ENCODE results near the gene LAMC2. TPM values are rescaled to one million over a fixed set of nuclear protein-coding genes. Genes with fewer than 3 reads are reported as not detected.
"Not testable (repeated sequence)": the region's sequence is repeated elsewhere in the genome, so short reads cannot be mapped to it uniquely, and the experiment has no call there.

Gene LAMC2
- total and polyA plus RNA-seq, 4 experiments from 2014 or later: not detected

- DNase-seq: no peak
- Histone ChIP-seq H3K36me3 (ENCODE audit: insufficient read depth, low read length) (no peaks in the 10 kb centered on the region), H3K27ac (ENCODE audit: low read depth, low read length) (no peak overlapping the region), H3K9me3 (ENCODE audit: control insufficient read depth in 1 of 2, low read length in 2 of 2) (no peaks in the 10 kb centered on the region), H3K27me3 (ENCODE audit: insufficient read depth, low read length) (no peaks in the 10 kb centered on the region), H3K4me3 (ENCODE audit: low read length in 2 of 2) (no peak overlapping the region), H3K4me1 (ENCODE audit: insufficient read depth, low read length) (no peaks in the 10 kb centered on the region)
- H3K36me3 Mint-ChIP-seq: no peaks in the 10 kb centered on the region
- H3K27ac Mint-ChIP-seq: no peak overlapping the region
- H3K4me3 Mint-ChIP-seq: no peak overlapping the region
- peaks cover 0 to 2% of the 10 kb centered on the region in 2 donors for H3K27me3 Mint-ChIP-seq
- ChIA-PET CTCF (ENCODE audit: partially characterized antibody) (no interaction called here), POLR2A (ENCODE audit: partially characterized antibody) (no interaction called here)
- H3K9me3 Mint-ChIP-seq: no peaks in the 10 kb centered on the region
- intact Hi-C loops (cut with micrococcal nuclease): no loop called here
- no peaks in the 10 kb centered on the region for H3K4me1 Mint-ChIP-seq
These were observed 41.3 kb upstream of the LAMC2 start for GRCh38 chr1:183144752-183145151.

GRCh38 chr1:183147735-183148134, 38.3 kb upstream of the LAMC2 start:
- Histone ChIP-seq H3K27ac (ENCODE audit: low read depth, low read length) (no peak overlapping the region), H3K27me3 (ENCODE audit: insufficient read depth, low read length) (no peaks in the 10 kb centered on the region), H3K9me3 (ENCODE audit: control insufficient read depth in 1 of 2, low read length in 2 of 2) (no peaks in the 10 kb centered on the region), H3K36me3 (ENCODE audit: insufficient read depth, low read length) (no peaks in the 10 kb centered on the region), H3K4me3 (ENCODE audit: low read length in 2 of 2) (no peak overlapping the region), H3K4me1 (ENCODE audit: insufficient read depth, low read length) (no peaks in the 10 kb centered on the region)
- ChIA-PET CTCF (ENCODE audit: partially characterized antibody) (no interaction called here), POLR2A (ENCODE audit: partially characterized antibody) (no interaction called here)
- no peak overlapping the region for H3K27ac Mint-ChIP-seq
- no peaks in the 10 kb centered on the region for H3K36me3 Mint-ChIP-seq
- H3K4me1 Mint-ChIP-seq: no peaks in the 10 kb centered on the region
- no peak overlapping the region for H3K4me3 Mint-ChIP-seq
- no peaks in the 10 kb centered on the region for H3K9me3 Mint-ChIP-seq
- intact Hi-C loops (cut with micrococcal nuclease): no loop called here
- peaks cover 2 to 3% of the 10 kb centered on the region in 2 donors for H3K27me3 Mint-ChIP-seq
- no peak for DNase-seq

DNA sequence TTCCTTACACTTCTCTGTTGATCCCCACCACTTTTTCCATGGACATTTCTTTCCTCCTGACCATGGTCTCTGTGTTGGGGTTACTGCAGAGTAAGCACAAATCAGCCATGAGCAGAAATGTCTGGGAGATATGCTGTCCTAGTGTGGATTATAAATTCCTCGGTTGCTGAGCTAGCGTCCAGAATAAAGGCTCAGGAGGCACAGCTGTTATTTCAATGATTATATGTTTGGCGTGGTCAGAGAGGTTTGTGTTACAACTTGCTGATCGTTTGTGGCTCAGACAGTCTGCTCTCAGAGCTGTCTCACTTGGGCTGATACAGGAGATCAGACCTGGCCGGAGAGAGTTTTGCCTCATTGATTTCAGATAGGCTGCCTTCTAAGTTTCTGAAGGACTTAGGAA, 37.5 kb upstream of the LAMC2 start:
- Histone ChIP-seq H3K36me3 (ENCODE audit: insufficient read depth, low read length) (no peaks in the 10 kb centered on the region), H3K4me3 (ENCODE audit: low read length in 2 of 2) (no peak overlapping the region), H3K9me3 (ENCODE audit: control insufficient read depth in 1 of 2, low read length in 2 of 2) (no peaks in the 10 kb centered on the region), H3K27ac (ENCODE audit: low read depth, low read length) (no peak overlapping the region), H3K27me3 (ENCODE audit: insufficient read depth, low read length) (no peaks in the 10 kb centered on the region), H3K4me1 (ENCODE audit: insufficient read depth, low read length) (no peaks in the 10 kb centered on the region)
- CTCF ChIA-PET (ENCODE audit: partially characterized antibody): no interaction called here
- DNase-seq: no peak
- peaks cover 2 to 4% of the 10 kb centered on the region in 2 donors for H3K27me3 Mint-ChIP-seq
- no peaks in the 10 kb centered on the region for H3K9me3 Mint-ChIP-seq
- POLR2A ChIA-PET (ENCODE audit: partially characterized antibody): no interaction called here
- no peaks in the 10 kb centered on the region for H3K36me3 Mint-ChIP-seq
- no peak overlapping the region for H3K27ac Mint-ChIP-seq
- H3K4me3 Mint-ChIP-seq: no peak overlapping the region
- no peaks in the 10 kb centered on the region for H3K4me1 Mint-ChIP-seq
- intact Hi-C loops (cut with micrococcal nuclease): no loop called here

GRCh38 chr1:183149273-183149672, 36.8 kb upstream of the LAMC2 start:
- no peaks in the 10 kb centered on the region for H3K4me1 ChIP-seq (ENCODE audit: insufficient read depth, low read length)
- ChIA-PET CTCF (ENCODE audit: partially characterized antibody) (no interaction called here), POLR2A (ENCODE audit: partially characterized antibody) (no interaction called here)
- no peaks in the 10 kb centered on the region for H3K27me3 ChIP-seq (ENCODE audit: insufficient read depth, low read length)
- intact Hi-C loops (cut with micrococcal nuclease): no loop called here
- Mint-ChIP-seq H3K4me3 (no peak overlapping the region), H3K9me3 (no peaks in the 10 kb centered on the region), H3K27me3 (peaks cover 4 to 8% of the 10 kb centered on the region in 2 donors), H3K36me3 (no peaks in the 10 kb centered on the region), H3K27ac (peak overlapping the region in 1 of 7 donors; percentile 23), H3K4me1 (no peaks in the 10 kb centered on the region)
- H3K36me3 ChIP-seq (ENCODE audit: insufficient read depth, low read length): no peaks in the 10 kb centered on the region
- H3K27ac ChIP-seq (ENCODE audit: low read depth, low read length): no peak overlapping the region
- no peak overlapping the region for H3K4me3 ChIP-seq (ENCODE audit: low read length in 2 of 2)
- H3K9me3 ChIP-seq (ENCODE audit: control insufficient read depth in 1 of 2, low read length in 2 of 2): no peaks in the 10 kb centered on the region
- DNase-seq: no peak

GRCh38 chr1:183150032-183150431, 36.0 kb upstream of the LAMC2 start:
- DNase-seq; H3K27ac ChIP-seq (ENCODE audit: low read depth, low read length); intact Hi-C loops (cut with micrococcal nuclease); POLR2A ChIA-PET (ENCODE audit: partially characterized antibody); H3K4me3 ChIP-seq (ENCODE audit: low read length in 2 of 2); H3K4me1 Mint-ChIP-seq; H3K4me1 ChIP-seq (ENCODE audit: insufficient read depth, low read length); H3K4me3 Mint-ChIP-seq; H3K36me3 Mint-ChIP-seq; H3K27me3 ChIP-seq (ENCODE audit: insufficient read depth, low read length); H3K36me3 ChIP-seq (ENCODE audit: insufficient read depth, low read length); CTCF ChIA-PET (ENCODE audit: partially characterized antibody); H3K9me3 ChIP-seq (ENCODE audit: control insufficient read depth in 1 of 2, low read length in 2 of 2); H3K9me3 Mint-ChIP-seq; H3K27me3 Mint-ChIP-seq: not testable (repeated sequence)
- peak overlapping the region in 1 of 7 donors; percentile 9 for H3K27ac Mint-ChIP-seq

GRCh38 chr1:183150445-183150844, 35.6 kb upstream of the LAMC2 start:
- ChIA-PET CTCF (ENCODE audit: partially characterized antibody) (no interaction called here), POLR2A (ENCODE audit: partially characterized antibody) (no interaction called here)
- Histone ChIP-seq H3K36me3 (ENCODE audit: insufficient read depth, low read length) (no peaks in the 10 kb centered on the region), H3K27me3 (ENCODE audit: insufficient read depth, low read length) (no peaks in the 10 kb centered on the region), H3K27ac (ENCODE audit: low read depth, low read length) (no peak overlapping the region), H3K4me3 (ENCODE audit: low read length in 2 of 2) (no peak overlapping the region), H3K4me1 (ENCODE audit: insufficient read depth, low read length) (no peaks in the 10 kb centered on the region), H3K9me3 (ENCODE audit: control insufficient read depth in 1 of 2, low read length in 2 of 2) (no peaks in the 10 kb centered on the region)
- Mint-ChIP-seq H3K4me3 (no peak overlapping the region), H3K27ac (no peak overlapping the region), H3K4me1 (no peaks in the 10 kb centered on the region), H3K9me3 (no peaks in the 10 kb centered on the region), H3K27me3 (peaks cover 4 to 6% of the 10 kb centered on the region in 2 donors), H3K36me3 (no peaks in the 10 kb centered on the region)
- no peak for DNase-seq
- intact Hi-C loops (cut with micrococcal nuclease): no loop called here

DNA sequence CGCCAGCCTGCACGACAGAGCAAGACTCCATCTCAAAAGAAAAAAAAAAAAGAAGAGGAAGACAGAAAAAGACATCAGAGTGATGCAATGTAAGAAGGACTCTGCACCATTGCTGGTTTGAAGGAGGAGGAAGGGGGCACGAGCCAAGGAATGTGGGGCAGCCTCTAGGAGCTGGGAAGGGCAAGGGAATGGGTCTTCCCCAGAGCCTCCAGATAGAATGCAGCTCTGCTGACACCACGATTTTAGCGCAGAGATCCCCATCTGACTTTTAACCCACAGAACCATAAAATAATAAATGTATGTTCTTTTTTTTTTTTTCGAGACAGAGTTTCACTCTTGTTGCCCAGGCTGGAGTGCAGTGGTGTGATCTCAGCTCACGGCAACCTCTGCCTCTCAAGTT, 33.9 kb upstream of the LAMC2 start:
- no peaks in the 10 kb centered on the region for H3K36me3 ChIP-seq (ENCODE audit: insufficient read depth, low read length)
- no peak for DNase-seq
- H3K4me1 ChIP-seq (ENCODE audit: insufficient read depth, low read length): no peaks in the 10 kb centered on the region
- no peaks in the 10 kb centered on the region for H3K27me3 ChIP-seq (ENCODE audit: insufficient read depth, low read length)
- no peak overlapping the region for H3K27ac ChIP-seq (ENCODE audit: low read depth, low read length)
- intact Hi-C loops (cut with micrococcal nuclease): no loop called here
- Mint-ChIP-seq H3K4me3 (no peak overlapping the region), H3K27me3 (peaks cover 6 to 9% of the 10 kb centered on the region in 2 donors), H3K4me1 (no peaks in the 10 kb centered on the region), H3K9me3 (no peaks in the 10 kb centered on the region), H3K36me3 (no peaks in the 10 kb centered on the region), H3K27ac (peak overlapping the region in 1 of 7 donors; percentile 75)
- ChIA-PET POLR2A (ENCODE audit: partially characterized antibody) (no interaction called here), CTCF (ENCODE audit: partially characterized antibody) (no interaction called here)
- H3K4me3 ChIP-seq (ENCODE audit: low read length in 2 of 2): no peak overlapping the region
- no peaks in the 10 kb centered on the region for H3K9me3 ChIP-seq (ENCODE audit: control insufficient read depth in 1 of 2, low read length in 2 of 2)

- no peaks in the 10 kb centered on the region for H3K36me3 Mint-ChIP-seq
- H3K4me3 Mint-ChIP-seq: no peak overlapping the region
- peaks cover 0 to 2% (median 0%) of the 10 kb centered on the region in 8 donors for H3K9me3 Mint-ChIP-seq
- ChIA-PET CTCF (ENCODE audit: partially characterized antibody) (no interaction called here), POLR2A (ENCODE audit: partially characterized antibody) (no interaction called here)
- no peak overlapping the region for H3K4me3 ChIP-seq (ENCODE audit: low read length in 2 of 2)
- DNase-seq: no peak
- H3K4me1 ChIP-seq (ENCODE audit: insufficient read depth, low read length): no peaks in the 10 kb centered on the region
- no peaks in the 10 kb centered on the region for H3K36me3 ChIP-seq (ENCODE audit: insufficient read depth, low read length)
- H3K4me1 Mint-ChIP-seq: no peaks in the 10 kb centered on the region
- H3K9me3 ChIP-seq (ENCODE audit: control insufficient read depth in 1 of 2, low read length in 2 of 2): no peaks in the 10 kb centered on the region
- no peak overlapping the region for H3K27ac Mint-ChIP-seq
- intact Hi-C loops (cut with micrococcal nuclease): no loop called here
- no peak overlapping the region for H3K27ac ChIP-seq (ENCODE audit: low read depth, low read length)
- H3K27me3 Mint-ChIP-seq: peaks cover 9 to 13% of the 10 kb centered on the region in 2 donors
- H3K27me3 ChIP-seq (ENCODE audit: insufficient read depth, low read length): no peaks in the 10 kb centered on the region
These were observed 30.1 kb upstream of the LAMC2 start for GRCh38 chr1:183155939-183156338.

Data from CD4-positive, alpha-beta memory T cell (primary cell).